Endothelial cell (in vitro differentiated cells): Measurements from ENCODE around the gene ZC3H10. TPM values are rescaled to one million over a fixed set of nuclear protein-coding genes. Genes with fewer than 3 reads are reported as not detected.

Experiments used
- DNase-seq: peaks from one replicate; pipeline ENCODE4 v3.0.0; 2021; ENCODE audit warnings: low spot score
- H3K27ac Mint-ChIP-seq: one replicate; pipeline ENCODE4 v1.8.0; 2021; ENCODE audit warnings: mixed read lengths, inconsistent platforms; ENCODE audit not compliant: unreplicated experiment
- H3K27me3 Mint-ChIP-seq: one replicate; pipeline ENCODE4 v1.8.0; 2021; ENCODE audit warnings: mild to moderate bottlenecking, moderate library complexity, mixed read lengths, inconsistent platforms; ENCODE audit not compliant: unreplicated experiment
- H3K36me3 Mint-ChIP-seq: one replicate; pipeline ENCODE4 v1.8.0; 2021; ENCODE audit warnings: mild to moderate bottlenecking, low read depth, mixed read lengths, inconsistent platforms; ENCODE audit not compliant: unreplicated experiment
- H3K4me1 Mint-ChIP-seq: one replicate; pipeline ENCODE4 v1.8.0; 2021; ENCODE audit warnings: mild to moderate bottlenecking, mixed read lengths, inconsistent platforms; ENCODE audit not compliant: unreplicated experiment
- H3K4me3 Mint-ChIP-seq: one replicate; pipeline ENCODE4 v1.8.0; 2021; ENCODE audit warnings: mild to moderate bottlenecking, mixed read lengths, inconsistent platforms; ENCODE audit not compliant: unreplicated experiment
- H3K9me3 Mint-ChIP-seq: one replicate; pipeline ENCODE4 v1.8.0; 2021; ENCODE audit warnings: mixed read lengths, inconsistent platforms; ENCODE audit not compliant: unreplicated experiment
- CTCF ChIP-seq: fragments of 200-600 bp; sonication (generic); IDR thresholded peaks from one replicate; pipeline ENCODE4 v1.5.0; 2021; ENCODE audit warnings: antibody characterized with exemption; ENCODE audit not compliant: unreplicated experiment
- total RNA-seq: library from RNA; stranded (reverse); fragmentation: NEBNext Ultra II Directional; extraction: Animal tissue kit (Norgen Biotek cat#: 25700); gene quantifications from one replicate; pipeline ENCODE4 v1.2.1, GENCODE V29; 2021; ENCODE audit not compliant: unreplicated experiment

Gene ZC3H10
- total RNA-seq, 1 donor from 2014 or later: 10.4 TPM

GRCh38 chr12:56146492-56147460 is 28.7 kb downstream of the ZC3H10 start:
- H3K4me3 Mint-ChIP-seq: peak overlapping the region; percentile 60
- DNase-seq: no peak

GRCh38 chr12:56150563-56150962 is 32.5 kb downstream of the ZC3H10 start:
- H3K36me3 Mint-ChIP-seq: peaks cover 9% of the 10 kb centered on the region
- peaks cover 36% of the 10 kb centered on the region for H3K4me1 Mint-ChIP-seq
- DNase-seq: no peak
- peaks cover 4% of the 10 kb centered on the region for H3K27me3 Mint-ChIP-seq
- TF ChIP-seq CTCF: no peak
- no peaks in the 10 kb centered on the region for H3K9me3 Mint-ChIP-seq
- H3K27ac Mint-ChIP-seq: no peak overlapping the region
- H3K4me3 Mint-ChIP-seq: peak overlapping the region; percentile 7

More at GRCh38 chr12:56146492-56147460, 28.7 kb downstream of the ZC3H10 start:
- Mint-ChIP-seq H3K9me3 (no peaks in the 10 kb centered on the region), H3K36me3 (peaks cover 31% of the 10 kb centered on the region), H3K27me3 (peaks cover 8% of the 10 kb centered on the region), H3K27ac (peak overlapping the region; percentile 64), H3K4me1 (peaks cover 48% of the 10 kb centered on the region)
- no peak for TF ChIP-seq CTCF

- Mint-ChIP-seq H3K27ac (peak overlapping the region; percentile 87), H3K9me3 (no peaks in the 10 kb centered on the region), H3K4me1 (peaks cover 28% of the 10 kb centered on the region), H3K36me3 (peaks cover 11% of the 10 kb centered on the region), H3K27me3 (peaks cover 5% of the 10 kb centered on the region), H3K4me3 (peak overlapping the region; percentile 97)
- TF ChIP-seq CTCF: peak; percentile 74
- DNase-seq: peak; percentile 51
Observed at GRCh38 chr12:56151672-56152131, 33.6 kb downstream of the ZC3H10 start.

GRCh38 chr12:56152132-56152755 is 34.2 kb downstream of the ZC3H10 start, which contains the start of gene MYL6B:
TSS of gene MYL6B (plus strand) at chr12:56152587. CDS start at chr12:56153919, 1,332 bp downstream.
- DNase-seq: peak; percentile 87
- no peak for TF ChIP-seq CTCF
- peak within 1 kb of the TSS; percentile 97 for H3K4me3 Mint-ChIP-seq
- no peaks in the 10 kb centered on the region for H3K9me3 Mint-ChIP-seq
- peaks cover 9% of the 10 kb centered on the region for H3K27me3 Mint-ChIP-seq
- peak within 1 kb of the TSS; percentile 87 for H3K27ac Mint-ChIP-seq
- H3K4me1 Mint-ChIP-seq: peaks cover 29% of the 10 kb centered on the region
- H3K36me3 Mint-ChIP-seq: peaks cover 11% of the 10 kb centered on the region
